NCI-H1417 treated with DMSO at 0.1 percent for 48 hours (cell line): ENCODE results near the gene STAT2.
"Not testable (repeated sequence)": the region's sequence is repeated elsewhere in the genome, so short reads cannot be mapped to it uniquely, and the experiment has no call there.

Source experiments
- DNase-seq: peaks from one replicate; lab custom pipeline; 2025; lab: John Stamatoyannopoulos, UW

The STAT2 gene

GRCh38 chr12:56359851-56360767 lies at the start of gene STAT2:
Gene STAT2 (minus strand): TSS chr12:56360107. CDS start chr12:56356571, 3,536 bp downstream.
- peak; percentile 99 for DNase-seq

GRCh38 chr12:56408799-56409417 lies 49.0 kb upstream of the STAT2 start:
- no peak for DNase-seq

GRCh38 chr12:56404227-56404626 lies 44.3 kb upstream of the STAT2 start:
- not testable (repeated sequence) for DNase-seq

- DNase-seq = not testable (repeated sequence)
These were observed 41.7 kb upstream of the STAT2 start for GRCh38 chr12:56401612-56402011.

GRCh38 chr12:56401125-56401524 lies 41.2 kb upstream of the STAT2 start:
- DNase-seq = not testable (repeated sequence)

- not testable (repeated sequence) for DNase-seq
These were observed 39.6 kb upstream of the STAT2 start for GRCh38 chr12:56399466-56399865.

GRCh38 chr12:56398324-56398723 lies 38.4 kb upstream of the STAT2 start:
- no peak for DNase-seq

- no peak for DNase-seq
These were observed 32.4 kb upstream of the STAT2 start for GRCh38 chr12:56392331-56392730.

- DNase-seq = no peak
These were observed 31.8 kb upstream of the STAT2 start for GRCh38 chr12:56391721-56392120.

GRCh38 chr12:56389412-56389811 lies 29.5 kb upstream of the STAT2 start:
- DNase-seq = no peak

- DNase-seq = no peak
These were observed 27.3 kb upstream of the STAT2 start for GRCh38 chr12:56387152-56387736.

GRCh38 chr12:56385873-56386272 lies 26.0 kb upstream of the STAT2 start:
- DNase-seq = no peak

- no peak for DNase-seq
These were observed 22.7 kb upstream of the STAT2 start for GRCh38 chr12:56382611-56383010.

- no peak for DNase-seq
These were observed 18.0 kb upstream of the STAT2 start for GRCh38 chr12:56377989-56378316.

- DNase-seq = no peak
These were observed 17.5 kb upstream of the STAT2 start for GRCh38 chr12:56377310-56377988.

GRCh38 chr12:56375598-56376434 lies 15.9 kb upstream of the STAT2 start:
- DNase-seq = no peak

- DNase-seq = no peak
These were observed 15.1 kb upstream of the STAT2 start for GRCh38 chr12:56374726-56375597.

- DNase-seq = no peak
These were observed 13.6 kb upstream of the STAT2 start for GRCh38 chr12:56373515-56373914.

- DNase-seq = no peak
These were observed 7.0 kb upstream of the STAT2 start for GRCh38 chr12:56366948-56367347.
